Hepatocyte (in vitro differentiated cells): ENCODE data around the gene ZBTB8A.

Experiments used
- EZH2phosphoT487 ChIP-seq: fragments of 200-600 bp; sonication (generic); IDR thresholded peaks from one replicate; pipeline ENCODE4 v1.6.1; 2018; ENCODE audit warnings: antibody characterized with exemption, mild to moderate bottlenecking, low read depth, moderate library complexity; ENCODE audit not compliant: unreplicated experiment, severe bottlenecking
- TF ChIP-seq, protein P1 (sequence below): fragments of 200-600 bp; sonication (generic); IDR thresholded peaks from 2 replicates; pipeline ENCODE4 v1.5.1; 2016; ENCODE audit warnings: antibody characterized with exemption, mild to moderate bottlenecking; ENCODE audit not compliant: poor library complexity

DNA sequence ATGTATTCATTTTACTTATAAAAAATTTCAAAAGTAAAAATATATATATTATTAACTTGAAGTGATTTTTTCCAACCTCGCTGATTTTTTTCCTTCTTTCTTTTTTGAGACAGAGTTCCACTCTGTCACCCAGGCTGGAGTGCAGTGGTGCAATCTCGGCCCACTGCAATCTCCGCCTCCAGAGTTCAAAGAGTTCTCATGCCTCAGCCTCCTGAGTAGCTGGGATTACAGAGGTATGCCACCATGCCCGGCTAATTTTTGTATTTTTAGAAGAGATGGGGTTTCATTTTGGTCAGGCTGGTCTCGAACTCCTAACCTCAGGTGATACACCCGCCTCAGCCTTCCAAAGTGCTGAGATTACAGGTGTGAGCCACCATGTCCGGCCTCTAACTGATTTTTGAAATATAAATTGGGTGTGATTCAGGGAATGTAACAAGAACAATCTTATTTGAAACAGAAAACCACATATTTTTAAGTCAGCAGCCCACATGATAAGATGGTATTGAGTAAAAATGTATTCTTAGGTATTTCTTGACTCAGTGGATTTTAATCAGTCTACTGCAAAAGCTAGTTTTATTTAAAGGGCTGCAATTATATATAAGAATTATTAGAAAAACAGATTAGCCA is 44.4 kb upstream of the ZBTB8A start:
- TF ChIP-seq, protein P1, sequence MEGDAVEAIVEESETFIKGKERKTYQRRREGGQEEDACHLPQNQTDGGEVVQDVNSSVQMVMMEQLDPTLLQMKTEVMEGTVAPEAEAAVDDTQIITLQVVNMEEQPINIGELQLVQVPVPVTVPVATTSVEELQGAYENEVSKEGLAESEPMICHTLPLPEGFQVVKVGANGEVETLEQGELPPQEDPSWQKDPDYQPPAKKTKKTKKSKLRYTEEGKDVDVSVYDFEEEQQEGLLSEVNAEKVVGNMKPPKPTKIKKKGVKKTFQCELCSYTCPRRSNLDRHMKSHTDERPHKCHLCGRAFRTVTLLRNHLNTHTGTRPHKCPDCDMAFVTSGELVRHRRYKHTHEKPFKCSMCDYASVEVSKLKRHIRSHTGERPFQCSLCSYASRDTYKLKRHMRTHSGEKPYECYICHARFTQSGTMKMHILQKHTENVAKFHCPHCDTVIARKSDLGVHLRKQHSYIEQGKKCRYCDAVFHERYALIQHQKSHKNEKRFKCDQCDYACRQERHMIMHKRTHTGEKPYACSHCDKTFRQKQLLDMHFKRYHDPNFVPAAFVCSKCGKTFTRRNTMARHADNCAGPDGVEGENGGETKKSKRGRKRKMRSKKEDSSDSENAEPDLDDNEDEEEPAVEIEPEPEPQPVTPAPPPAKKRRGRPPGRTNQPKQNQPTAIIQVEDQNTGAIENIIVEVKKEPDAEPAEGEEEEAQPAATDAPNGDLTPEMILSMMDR = no peak
- no peak for TF ChIP-seq EZH2phosphoT487
